HG02840 (cell line): ENCODE data around the gene RAPGEF4.
"Not testable (repeated sequence)": the region's sequence is repeated elsewhere in the genome, so short reads cannot be mapped to it uniquely, and the experiment has no call there.

Experiments used
- ATAC-seq: cut with Tn5 transposase; IDR thresholded peaks from one replicate; pipeline ENCODE4 v1.9.1; 2021; ENCODE audit warnings: mild to moderate bottlenecking, moderate library complexity, moderate number of reproducible peaks; ENCODE audit not compliant: unreplicated experiment, low FRiP score

RAPGEF4 gene

GRCh38 chr2:173079973-173080860 lies 344.6 kb downstream of the RAPGEF4 start:
- no peak for ATAC-seq

- ATAC-seq: no peak
These were observed 351.0 kb downstream of the RAPGEF4 start for GRCh38 chr2:173086518-173087213.

GRCh38 chr2:173087214-173087581 lies 351.6 kb downstream of the RAPGEF4 start:
- ATAC-seq: no peak

GRCh38 chr2:173087793-173088496 lies 352.3 kb downstream of the RAPGEF4 start:
- ATAC-seq: no peak

GRCh38 chr2:173090276-173090877 lies 354.7 kb downstream of the RAPGEF4 start:
- no peak for ATAC-seq

GRCh38 chr2:173090973-173091660 lies 355.5 kb downstream of the RAPGEF4 start:
- no peak for ATAC-seq

GRCh38 chr2:173091910-173092309 lies 356.3 kb downstream of the RAPGEF4 start:
- ATAC-seq: no peak

GRCh38 chr2:173092844-173093402 lies 357.3 kb downstream of the RAPGEF4 start:
- ATAC-seq: no peak

GRCh38 chr2:173093617-173094016 lies 358.0 kb downstream of the RAPGEF4 start:
- ATAC-seq: not testable (repeated sequence)

GRCh38 chr2:173094731-173095130 lies 359.1 kb downstream of the RAPGEF4 start:
- ATAC-seq: no peak

GRCh38 chr2:173095356-173095755 lies 359.7 kb downstream of the RAPGEF4 start:
- no peak for ATAC-seq

- ATAC-seq: no peak
These were observed 363.6 kb downstream of the RAPGEF4 start for GRCh38 chr2:173099271-173099670.

- ATAC-seq: no peak
These were observed 364.2 kb downstream of the RAPGEF4 start for GRCh38 chr2:173099804-173100203.

- no peak for ATAC-seq
These were observed 366.0 kb downstream of the RAPGEF4 start for GRCh38 chr2:173101687-173102086.
